ENCODE measurements around the gene GRPEL2. TPM values are rescaled to one million over a fixed set of nuclear protein-coding genes. Genes with fewer than 3 reads are reported as not detected.

The GRPEL2 gene
- total and polyA plus RNA-seq, 2 donors (not counting 3 experiments of a cell fraction or from before 2014, with no cell fraction given) = 7.6 to 32.5 TPM

GRCh38 chr5:149376104-149376503 is 30.8 kb downstream of the GRPEL2 start:
- Histone ChIP-seq H4K20me1 (replicated peaks; ENCODE audit: control insufficient read depth, extremely low read depth, insufficient read depth, low read length) (no peaks in the 10 kb centered on the region), H3K9me3 (replicated peaks; ENCODE audit: control insufficient read depth, insufficient read depth, low read length) (no peaks in the 10 kb centered on the region), H3K27me3 (ENCODE audit: control insufficient read depth in 2 of 2, insufficient read depth in 2 of 2, low read length in 2 of 2) (no peaks in the 10 kb centered on the region), H2AFZ (ENCODE audit: low read depth, low read length) (no peak overlapping the region), H3K9me1 (replicated peaks; ENCODE audit: control insufficient read depth, extremely low read depth, insufficient read depth, low read length) (no peaks in the 10 kb centered on the region), H3K36me3 (ENCODE audit: control insufficient read depth in 2 of 2, extremely low read depth in 1 of 2, insufficient read depth in 2 of 2, low read length in 2 of 2) (no peaks in the 10 kb centered on the region), H3K4me2 (ENCODE audit: insufficient read depth, low read length) (no peak overlapping the region), H3K79me2 (ENCODE audit: control insufficient read depth, insufficient read depth, low read length) (no peaks in the 10 kb centered on the region), H3K27ac (ENCODE audit: insufficient read depth, low read depth, low read length) (no peak overlapping the region), H3K4me1 (ENCODE audit: control insufficient read depth, extremely low read depth, insufficient read depth, low read length) (no peaks in the 10 kb centered on the region), H3K9ac (replicated peaks; ENCODE audit: extremely low read depth, insufficient read depth, low read length) (no peak overlapping the region), H3K4me3 (replicated peaks in 1 of 3; ENCODE audit: insufficient read depth in 1 of 3, low read depth in 1 of 3, low read length in 3 of 3) (no peak overlapping the region)
- no peak for DNase-seq (ENCODE audit: low read depth, low spot score)
- TF ChIP-seq POLR2AphosphoS5 (IDR thresholded peaks at IDR 0.05; ENCODE audit: insufficient read depth, low read depth, low read length) (no peak), JUN (IDR thresholded peaks at IDR 0.05; ENCODE audit: borderline replicate concordance, insufficient read depth, insufficient read length, low read depth) (no peak), GATA2 (IDR thresholded peaks at IDR 0.05; ENCODE audit: insufficient read depth, insufficient read length, low read depth, low read length) (no peak), MAX (IDR thresholded peaks at IDR 0.05; ENCODE audit: insufficient read depth, insufficient read length) (no peak), FOS (IDR thresholded peaks at IDR 0.05; ENCODE audit: borderline replicate concordance, insufficient read depth, low read length) (no peak), POLR2A (IDR thresholded peaks at IDR 0.05; ENCODE audit: low read depth, low read length) (no peak)
- TF ChIP-seq, protein P1, sequence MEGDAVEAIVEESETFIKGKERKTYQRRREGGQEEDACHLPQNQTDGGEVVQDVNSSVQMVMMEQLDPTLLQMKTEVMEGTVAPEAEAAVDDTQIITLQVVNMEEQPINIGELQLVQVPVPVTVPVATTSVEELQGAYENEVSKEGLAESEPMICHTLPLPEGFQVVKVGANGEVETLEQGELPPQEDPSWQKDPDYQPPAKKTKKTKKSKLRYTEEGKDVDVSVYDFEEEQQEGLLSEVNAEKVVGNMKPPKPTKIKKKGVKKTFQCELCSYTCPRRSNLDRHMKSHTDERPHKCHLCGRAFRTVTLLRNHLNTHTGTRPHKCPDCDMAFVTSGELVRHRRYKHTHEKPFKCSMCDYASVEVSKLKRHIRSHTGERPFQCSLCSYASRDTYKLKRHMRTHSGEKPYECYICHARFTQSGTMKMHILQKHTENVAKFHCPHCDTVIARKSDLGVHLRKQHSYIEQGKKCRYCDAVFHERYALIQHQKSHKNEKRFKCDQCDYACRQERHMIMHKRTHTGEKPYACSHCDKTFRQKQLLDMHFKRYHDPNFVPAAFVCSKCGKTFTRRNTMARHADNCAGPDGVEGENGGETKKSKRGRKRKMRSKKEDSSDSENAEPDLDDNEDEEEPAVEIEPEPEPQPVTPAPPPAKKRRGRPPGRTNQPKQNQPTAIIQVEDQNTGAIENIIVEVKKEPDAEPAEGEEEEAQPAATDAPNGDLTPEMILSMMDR (IDR thresholded peaks at IDR 0.05; ENCODE audit: extremely low read depth in 1 of 2, insufficient read depth in 1 of 2, low read depth in 1 of 2, low read length in 2 of 2) = no peak
- intact Hi-C loops (cut with micrococcal nuclease) (no loop called here), dilution Hi-C loops (cut with MboI; ENCODE audit: extremely low pct_ligation_motif_present, low sequenced_read_pairs) (no loop called here)
- POLR2A ChIA-PET = interaction anchor here (1.5 kb wide), 1 partner anchor 189 kb away, joined by 3 read pairs; no protein-coding TSS in a partner anchor
- BruUV-seq (replicated peaks) = no TSS peak
- CTCF ChIA-PET = interaction anchor here (0.7 to 1.3 kb wide), 6 partner anchors 9 to 243 kb away, joined by 3 to 5 read pairs (median 4); no protein-coding TSS in a partner anchor
- FAIRE-seq = no peak
